ENCODE results near the gene PCDHA6. TPM values are rescaled to one million over a fixed set of nuclear protein-coding genes. Genes with fewer than 3 reads are reported as not detected.
"Not testable (repeated sequence)": the region's sequence is repeated elsewhere in the genome, so short reads cannot be mapped to it uniquely, and the experiment has no call there.

The PCDHA6 gene, protein sequence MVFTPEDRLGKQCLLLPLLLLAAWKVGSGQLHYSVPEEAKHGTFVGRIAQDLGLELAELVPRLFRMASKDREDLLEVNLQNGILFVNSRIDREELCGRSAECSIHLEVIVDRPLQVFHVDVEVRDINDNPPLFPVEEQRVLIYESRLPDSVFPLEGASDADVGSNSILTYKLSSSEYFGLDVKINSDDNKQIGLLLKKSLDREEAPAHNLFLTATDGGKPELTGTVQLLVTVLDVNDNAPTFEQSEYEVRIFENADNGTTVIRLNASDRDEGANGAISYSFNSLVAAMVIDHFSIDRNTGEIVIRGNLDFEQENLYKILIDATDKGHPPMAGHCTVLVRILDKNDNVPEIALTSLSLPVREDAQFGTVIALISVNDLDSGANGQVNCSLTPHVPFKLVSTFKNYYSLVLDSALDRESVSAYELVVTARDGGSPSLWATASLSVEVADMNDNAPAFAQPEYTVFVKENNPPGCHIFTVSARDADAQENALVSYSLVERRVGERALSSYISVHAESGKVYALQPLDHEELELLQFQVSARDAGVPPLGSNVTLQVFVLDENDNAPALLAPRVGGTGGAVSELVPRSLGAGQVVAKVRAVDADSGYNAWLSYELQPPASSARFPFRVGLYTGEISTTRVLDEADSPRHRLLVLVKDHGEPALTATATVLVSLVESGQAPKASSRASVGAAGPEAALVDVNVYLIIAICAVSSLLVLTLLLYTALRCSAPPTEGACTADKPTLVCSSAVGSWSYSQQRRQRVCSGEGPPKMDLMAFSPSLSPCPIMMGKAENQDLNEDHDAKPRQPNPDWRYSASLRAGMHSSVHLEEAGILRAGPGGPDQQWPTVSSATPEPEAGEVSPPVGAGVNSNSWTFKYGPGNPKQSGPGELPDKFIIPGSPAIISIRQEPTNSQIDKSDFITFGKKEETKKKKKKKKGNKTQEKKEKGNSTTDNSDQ
- total RNA-seq, result 1 to 10 TPM in 2 of 4 donors, under 1 TPM in 1, not detected in 1; 0.64 to 3.0 (median 1.2) TPM

DNA sequence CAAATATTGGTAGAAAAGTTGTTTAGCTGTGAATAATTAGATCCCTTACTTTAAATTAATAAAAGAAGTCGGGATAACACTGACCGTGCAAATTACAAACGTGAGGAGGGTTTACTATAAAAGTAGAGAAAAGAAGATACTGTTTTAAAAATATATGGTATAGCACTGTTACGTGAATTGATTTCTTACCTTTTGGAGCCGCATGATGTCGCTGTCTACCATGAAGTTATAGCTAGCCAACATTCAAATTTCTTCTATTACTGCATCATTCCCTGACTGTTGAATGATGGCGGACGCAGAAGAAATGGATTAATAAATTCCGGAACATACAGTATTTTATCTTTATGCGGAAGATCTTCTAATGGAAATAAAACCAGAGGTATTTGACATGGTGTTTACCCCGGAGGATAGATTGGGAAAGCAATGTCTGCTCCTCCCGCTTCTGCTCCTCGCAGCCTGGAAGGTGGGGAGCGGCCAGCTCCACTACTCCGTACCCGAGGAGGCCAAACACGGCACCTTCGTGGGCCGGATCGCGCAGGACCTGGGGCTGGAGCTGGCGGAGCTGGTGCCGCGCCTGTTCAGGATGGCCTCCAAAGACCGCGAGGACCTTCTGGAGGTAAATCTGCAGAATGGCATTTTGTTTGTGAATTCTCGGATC is at the start of gene PCDHA6:
PCDHA6 (plus strand) TSS at position 257 of the 658 bp plus-strand sequence; CDS start at position 389, 132 bp downstream.
- H3K27me3 ChIP-seq, result peaks cover 31% of the 10 kb centered on the region
- intact Hi-C loops (cut with DNase I; ENCODE audit: low total_unique reads), result no loop called here

DNA sequence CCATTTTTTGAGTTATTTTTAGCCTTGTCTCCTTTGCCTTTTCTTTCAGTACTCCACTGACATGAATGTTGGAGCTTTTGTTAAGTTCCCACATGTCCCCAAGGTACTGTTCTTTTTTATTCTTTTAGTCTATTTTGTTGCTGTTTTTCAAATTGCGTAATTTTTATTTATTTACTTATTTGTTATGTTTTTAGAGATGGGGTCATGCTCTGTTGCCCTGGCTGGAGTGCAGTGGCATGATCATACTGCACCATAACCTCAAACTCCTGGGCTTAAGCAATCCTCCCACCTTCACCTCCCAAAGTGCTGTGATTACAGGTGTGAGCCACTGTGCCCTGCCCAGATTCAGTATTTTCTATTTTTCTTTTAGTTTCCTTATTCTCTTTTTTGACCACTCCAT is 47.2 kb upstream of the PCDHA6 start:
- no peaks in the 10 kb centered on the region for H3K36me3 ChIP-seq
- no peaks in the 10 kb centered on the region for H3K4me1 ChIP-seq
- in situ Hi-C loops (cut with MboI; ENCODE audit: low pct_ligation_motif_present in 1 of 4, low pct_unique_long_range_greater_than_20kb in 1 of 4, low sequenced_read_pairs in 3 of 4), result no loop called here
- no peak for DNase-seq
- no peaks in the 10 kb centered on the region for H3K27me3 ChIP-seq
- 55 to 96% methylated on average over 1 of the region's 1 CpG for WGBS, 2 donors (ENCODE audit: low coverage in 1 of 2)
- intact Hi-C loops (cut with DNase I; ENCODE audit: low total_unique reads), result no loop called here
- H3K27ac ChIP-seq, result no peak overlapping the region
- TF ChIP-seq, protein P1, sequence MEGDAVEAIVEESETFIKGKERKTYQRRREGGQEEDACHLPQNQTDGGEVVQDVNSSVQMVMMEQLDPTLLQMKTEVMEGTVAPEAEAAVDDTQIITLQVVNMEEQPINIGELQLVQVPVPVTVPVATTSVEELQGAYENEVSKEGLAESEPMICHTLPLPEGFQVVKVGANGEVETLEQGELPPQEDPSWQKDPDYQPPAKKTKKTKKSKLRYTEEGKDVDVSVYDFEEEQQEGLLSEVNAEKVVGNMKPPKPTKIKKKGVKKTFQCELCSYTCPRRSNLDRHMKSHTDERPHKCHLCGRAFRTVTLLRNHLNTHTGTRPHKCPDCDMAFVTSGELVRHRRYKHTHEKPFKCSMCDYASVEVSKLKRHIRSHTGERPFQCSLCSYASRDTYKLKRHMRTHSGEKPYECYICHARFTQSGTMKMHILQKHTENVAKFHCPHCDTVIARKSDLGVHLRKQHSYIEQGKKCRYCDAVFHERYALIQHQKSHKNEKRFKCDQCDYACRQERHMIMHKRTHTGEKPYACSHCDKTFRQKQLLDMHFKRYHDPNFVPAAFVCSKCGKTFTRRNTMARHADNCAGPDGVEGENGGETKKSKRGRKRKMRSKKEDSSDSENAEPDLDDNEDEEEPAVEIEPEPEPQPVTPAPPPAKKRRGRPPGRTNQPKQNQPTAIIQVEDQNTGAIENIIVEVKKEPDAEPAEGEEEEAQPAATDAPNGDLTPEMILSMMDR (IDR thresholded peaks at IDR 0.05), result no peak
- TF ChIP-seq POLR2AphosphoS5 (IDR thresholded peaks at IDR 0.05), result no peak
- TF ChIP-seq EP300 (IDR thresholded peaks at IDR 0.05; ENCODE audit: low read depth), result no peak
- no peak for TF ChIP-seq POLR2A (IDR thresholded peaks at IDR 0.05)
- H3K4me3 ChIP-seq, result no peak overlapping the region
- peaks cover 10 to 37% of the 10 kb centered on the region in 2 donors for H3K9me3 ChIP-seq

More for the DNA sequence above, at the start of gene PCDHA6:
- WGBS, 2 donors (ENCODE audit: low coverage in 1 of 2), result 48 to 57% methylated on average over 9 to 27 of the region's 27 CpGs
- peaks cover 9 to 36% of the 10 kb centered on the region in 2 donors for H3K9me3 ChIP-seq
- in situ Hi-C loops (cut with MboI; ENCODE audit: low pct_ligation_motif_present in 1 of 4, low pct_unique_long_range_greater_than_20kb in 1 of 4, low sequenced_read_pairs in 3 of 4), result no loop called here
- H3K27ac ChIP-seq, result no peak within 1 kb of the TSS
- no peak for TF ChIP-seq POLR2AphosphoS5 (IDR thresholded peaks at IDR 0.05)
- no peak for TF ChIP-seq EP300 (IDR thresholded peaks at IDR 0.05; ENCODE audit: low read depth)
- no peak for TF ChIP-seq POLR2A (IDR thresholded peaks at IDR 0.05)
- TF ChIP-seq, protein P1 (IDR thresholded peaks at IDR 0.05), result no peak
- no peak within 1 kb of the TSS for H3K4me3 ChIP-seq
- DNase-seq, result no peak
- H3K36me3 ChIP-seq, result no peaks in the 10 kb centered on the region
- no peaks in the 10 kb centered on the region for H3K4me1 ChIP-seq

DNA sequence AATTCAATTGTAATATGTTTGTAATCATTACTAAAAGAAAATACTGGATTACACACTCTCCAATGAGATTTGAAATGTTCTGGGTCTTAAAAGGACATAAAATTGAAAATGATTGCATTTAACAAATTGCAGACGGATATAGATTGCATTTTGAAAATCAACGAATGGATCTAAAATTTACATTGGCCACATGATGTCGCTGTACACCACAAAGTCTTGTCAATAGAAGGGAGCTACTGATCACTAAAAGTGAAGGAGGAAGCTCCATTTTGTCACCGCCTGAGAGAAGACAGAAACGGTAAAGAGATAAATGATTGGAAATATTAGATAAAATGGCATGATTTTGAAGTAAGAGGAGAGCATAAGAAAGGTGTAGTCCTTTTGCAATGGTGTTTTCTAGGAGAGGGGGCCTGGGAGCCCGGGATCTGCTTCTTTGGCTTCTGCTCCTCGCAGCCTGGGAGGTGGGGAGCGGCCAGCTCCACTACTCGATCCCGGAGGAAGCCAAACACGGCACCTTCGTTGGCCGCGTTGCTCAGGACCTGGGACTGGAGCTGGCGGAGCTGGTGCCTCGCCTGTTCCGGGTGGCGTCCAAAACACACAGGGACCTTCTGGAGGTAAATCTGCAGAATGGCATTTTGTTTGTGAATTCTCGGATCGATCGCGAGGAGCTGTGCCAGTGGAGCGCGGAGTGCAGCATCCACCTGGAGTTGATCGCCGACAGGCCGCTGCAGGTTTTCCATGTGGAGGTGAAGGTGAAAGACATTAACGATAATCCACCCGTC is 41.7 kb upstream of the PCDHA6 start, which contains the start of gene PCDHA1:
PCDHA1 (plus strand) TSS at position 236 of the 782 bp plus-strand sequence.
- Histone ChIP-seq H3K27me3 (peaks cover 21% of the 10 kb centered on the region), H3K4me3 (no peak within 1 kb of the TSS), H3K27ac (no peak within 1 kb of the TSS), H3K9me3 (peaks cover 0 to 37% of the 10 kb centered on the region in 2 donors), H3K4me1 (no peaks in the 10 kb centered on the region), H3K36me3 (no peaks in the 10 kb centered on the region)
- TF ChIP-seq, protein P1 (IDR thresholded peaks at IDR 0.05), result no peak
- TF ChIP-seq POLR2AphosphoS5 (IDR thresholded peaks at IDR 0.05) (no peak), EP300 (IDR thresholded peaks at IDR 0.05; ENCODE audit: low read depth) (no peak), POLR2A (IDR thresholded peaks at IDR 0.05) (no peak)
- WGBS, 2 donors (ENCODE audit: low coverage in 1 of 2), result 26 to 57% methylated on average over 6 to 25 of the region's 29 CpGs
- DNase-seq, result no peak
- intact Hi-C loops (cut with DNase I; ENCODE audit: low total_unique reads) (no loop called here), in situ Hi-C loops (cut with MboI; ENCODE audit: low pct_ligation_motif_present in 1 of 4, low pct_unique_long_range_greater_than_20kb in 1 of 4, low sequenced_read_pairs in 3 of 4) (no loop called here)

DNA sequence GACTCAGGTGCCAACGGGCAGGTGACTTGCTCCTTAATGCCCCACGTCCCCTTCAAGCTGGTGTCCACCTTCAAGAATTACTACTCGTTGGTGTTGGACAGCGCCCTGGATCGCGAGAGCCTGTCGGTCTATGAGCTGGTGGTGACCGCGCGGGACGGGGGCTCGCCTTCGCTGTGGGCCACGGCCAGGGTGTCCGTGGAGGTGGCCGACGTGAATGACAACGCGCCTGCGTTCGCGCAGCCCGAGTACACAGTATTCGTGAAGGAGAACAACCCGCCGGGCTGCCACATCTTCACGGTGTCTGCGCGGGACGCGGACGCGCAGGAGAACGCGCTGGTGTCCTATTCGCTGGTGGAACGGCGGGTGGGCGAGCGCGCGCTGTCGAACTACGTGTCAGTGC is 40.3 kb upstream of the PCDHA6 start:
- in situ Hi-C loops (cut with MboI; ENCODE audit: low pct_ligation_motif_present in 1 of 4, low pct_unique_long_range_greater_than_20kb in 1 of 4, low sequenced_read_pairs in 3 of 4); H3K4me1 ChIP-seq; H3K4me3 ChIP-seq; DNase-seq; H3K36me3 ChIP-seq; H3K27ac ChIP-seq; intact Hi-C loops (cut with DNase I; ENCODE audit: low total_unique reads): not testable (repeated sequence)
- Histone ChIP-seq H3K9me3 (peaks cover 0 to 32% of the 10 kb centered on the region in 2 donors), H3K27me3 (peaks cover 22% of the 10 kb centered on the region)
- 77% methylated on average over 44 of the region's 44 CpGs; no CpG with 5 or more reads in 1 of the 2 donors for WGBS, 2 donors (ENCODE audit: low coverage in 1 of 2)

DNA sequence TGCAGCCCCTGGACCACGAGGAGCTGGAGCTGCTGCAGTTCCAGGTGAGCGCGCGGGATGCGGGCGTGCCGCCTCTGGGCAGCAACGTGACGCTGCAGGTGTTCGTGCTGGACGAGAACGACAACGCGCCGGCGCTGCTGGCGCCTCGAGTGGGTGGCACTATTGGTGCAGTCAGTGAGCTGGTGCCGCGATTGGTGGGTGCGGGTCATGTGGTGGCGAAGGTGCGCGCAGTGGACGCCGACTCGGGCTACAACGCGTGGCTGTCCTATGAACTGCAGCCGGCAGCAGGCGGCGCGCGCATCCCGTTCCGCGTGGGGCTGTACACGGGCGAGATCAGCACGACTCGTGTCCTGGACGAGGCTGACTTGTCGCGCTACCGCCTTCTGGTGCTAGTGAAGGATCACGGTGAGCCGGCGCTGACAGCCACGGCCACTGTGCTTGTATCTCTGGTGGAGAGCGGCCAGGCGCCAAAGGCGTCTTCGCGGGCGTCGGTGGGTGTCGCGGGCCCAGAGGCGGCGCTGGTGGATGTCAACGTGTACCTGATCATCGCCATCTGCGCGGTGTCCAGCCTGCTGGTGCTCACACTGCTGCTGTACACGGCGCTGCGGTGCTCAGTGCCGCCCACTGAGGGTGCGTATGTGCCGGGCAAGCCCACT is 39.8 kb upstream of the PCDHA6 start:
- in situ Hi-C loops (cut with MboI; ENCODE audit: low pct_ligation_motif_present in 1 of 4, low pct_unique_long_range_greater_than_20kb in 1 of 4, low sequenced_read_pairs in 3 of 4); DNase-seq; H3K4me1 ChIP-seq; H3K36me3 ChIP-seq; intact Hi-C loops (cut with DNase I; ENCODE audit: low total_unique reads); H3K27ac ChIP-seq; H3K4me3 ChIP-seq: not testable (repeated sequence)
- peaks cover 24% of the 10 kb centered on the region for H3K27me3 ChIP-seq
- WGBS, 2 donors (ENCODE audit: low coverage in 1 of 2), result 76 to 80% methylated on average over 11 to 70 of the region's 70 CpGs
- H3K9me3 ChIP-seq, result peaks cover 0 to 32% of the 10 kb centered on the region in 2 donors
